Karpas-422 (cell line): ENCODE measurements around the gene KMT2C. TPM values are rescaled to one million over a fixed set of nuclear protein-coding genes. Genes with fewer than 3 reads are reported as not detected.
"Not testable (repeated sequence)": the region's sequence is repeated elsewhere in the genome, so short reads cannot be mapped to it uniquely, and the experiment has no call there.

Experiments used
- DNase-seq: peaks from one replicate; pipeline ENCODE4 v3.0.0-alpha.2; 2015
- H2AFZ ChIP-seq: fragments of 200-600 bp; sonication (generic); 2 replicates; pipeline ENCODE4 v1.6.1; 2014; ENCODE audit warnings: antibody characterized with exemption, low read length, mixed read lengths
- H3K27ac ChIP-seq: fragments of 200-600 bp; sonication (generic); 2 replicates; pipeline ENCODE4 v1.5.1; 2014; ENCODE audit warnings: mild to moderate bottlenecking, low read length, moderate library complexity
- H3K27me3 ChIP-seq: fragments of 200-600 bp; sonication (generic); 2 replicates; pipeline ENCODE4 v1.6.1; 2014; ENCODE audit warnings: low read length, mixed read lengths
- H3K36me3 ChIP-seq: fragments of 200-600 bp; sonication (generic); 2 replicates; pipeline ENCODE4 v1.6.1; 2014; ENCODE audit warnings: low read length, mixed read lengths; ENCODE audit not compliant: insufficient read depth
- H3K4me1 ChIP-seq: fragments of 200-600 bp; sonication (generic); 2 replicates; pipeline ENCODE4 v1.6.1; 2014; ENCODE audit warnings: mild to moderate bottlenecking, low read length, mixed read lengths
- H3K4me2 ChIP-seq: fragments of 200-600 bp; sonication (generic); 2 replicates; pipeline ENCODE4 v1.6.1; 2014; ENCODE audit warnings: low read length, low read depth, mild to moderate bottlenecking; ENCODE audit not compliant: poor library complexity, severe bottlenecking
- H3K4me3 ChIP-seq: fragments of 200-600 bp; sonication (generic); 2 replicates; pipeline ENCODE4 v1.5.1; 2014; ENCODE audit warnings: mild to moderate bottlenecking, antibody characterized with exemption, low read length, mixed read lengths
- H3K79me2 ChIP-seq: fragments of 200-600 bp; sonication (generic); 2 replicates; pipeline ENCODE4 v1.6.1; 2014; ENCODE audit warnings: mild to moderate bottlenecking, low read length, mixed read lengths
- H3K9ac ChIP-seq: fragments of 200-600 bp; sonication (generic); 2 replicates; pipeline ENCODE4 v1.6.0; 2014; ENCODE audit warnings: low read length
- H3K9me2 ChIP-seq: fragments of 200-600 bp; sonication (generic), shearing (Covaris generic); replicated peaks from 2 replicates; pipeline ENCODE4 v1.6.0; 2014; ENCODE audit warnings: mild to moderate bottlenecking, low read length, moderate library complexity; ENCODE audit not compliant: insufficient read depth
- H3K9me3 ChIP-seq: fragments of 300-700, 200-600 bp; sonication (generic); 2 replicates; pipeline ENCODE4 v1.6.1; 2014; ENCODE audit warnings: low read length, mixed read lengths
- H4K20me1 ChIP-seq: fragments of 200-600 bp; sonication (generic); 2 replicates; pipeline ENCODE4 v1.6.1; 2014; ENCODE audit warnings: mild to moderate bottlenecking, antibody characterized with exemption, low read length, low read depth; ENCODE audit not compliant: insufficient read depth
- total RNA-seq: library from RNA; depleted of rRNA; stranded (reverse); fragments of >200 nt; shearing (Covaris generic); gene quantifications from 2 replicates; pipeline ENCODE4 v1.2.3, GENCODE V29; 2014; ENCODE audit warnings: low replicate concordance

The KMT2C gene
- total RNA-seq, 1 experiment from 2014 or later = 70.7 TPM

- Histone ChIP-seq H3K27me3 (no peaks in the 10 kb centered on the region), H3K4me1 (peaks cover 4% of the 10 kb centered on the region), H3K9me3 (no peaks in the 10 kb centered on the region), H3K79me2 (no peaks in the 10 kb centered on the region; the same call in 1 of the 2 replicates), H3K36me3 (no peaks in the 10 kb centered on the region), H3K9me2 (no peaks in the 10 kb centered on the region), H3K27ac (no peak overlapping the region), H2AFZ (no peak overlapping the region), H3K9ac (no peak overlapping the region), H3K4me3 (no peak overlapping the region), H4K20me1 (no peaks in the 10 kb centered on the region), H3K4me2 (no peak overlapping the region)
- peak; percentile 45 for DNase-seq
These were observed 24.0 kb upstream of the KMT2C start for GRCh38 chr7:152459724-152460251.

GRCh38 chr7:152451356-152451755 lies 15.6 kb upstream of the KMT2C start:
- Histone ChIP-seq H3K79me2 (no peaks in the 10 kb centered on the region), H2AFZ (no peak overlapping the region), H3K4me1 (no peaks in the 10 kb centered on the region), H3K9me3 (no peaks in the 10 kb centered on the region), H3K4me2 (no peak overlapping the region), H3K9ac (no peak overlapping the region), H3K36me3 (no peaks in the 10 kb centered on the region), H3K27me3 (no peaks in the 10 kb centered on the region), H3K27ac (no peak overlapping the region), H3K4me3 (no peak overlapping the region), H3K9me2 (no peaks in the 10 kb centered on the region), H4K20me1 (no peaks in the 10 kb centered on the region)
- no peak for DNase-seq

- H3K4me1 ChIP-seq, H3K9ac ChIP-seq, H3K4me3 ChIP-seq, H2AFZ ChIP-seq, H3K79me2 ChIP-seq, DNase-seq, H3K27me3 ChIP-seq, H3K9me3 ChIP-seq, H4K20me1 ChIP-seq, H3K27ac ChIP-seq, H3K4me2 ChIP-seq, H3K9me2 ChIP-seq, H3K36me3 ChIP-seq: not testable (repeated sequence)
These were observed 9.7 kb upstream of the KMT2C start for GRCh38 chr7:152445386-152446008.

GRCh38 chr7:152443586-152443985 lies 7.8 kb upstream of the KMT2C start:
- Histone ChIP-seq H3K9me2 (no peaks in the 10 kb centered on the region), H3K9me3 (no peaks in the 10 kb centered on the region), H4K20me1 (no peaks in the 10 kb centered on the region), H3K36me3 (no peaks in the 10 kb centered on the region), H3K27me3 (no peaks in the 10 kb centered on the region), H2AFZ (no peak overlapping the region), H3K4me1 (no peaks in the 10 kb centered on the region), H3K27ac (no peak overlapping the region), H3K9ac (no peak overlapping the region), H3K79me2 (no peaks in the 10 kb centered on the region), H3K4me3 (no peak overlapping the region), H3K4me2 (no peak overlapping the region)
- DNase-seq = no peak

- Histone ChIP-seq H3K36me3 (no peaks in the 10 kb centered on the region), H3K79me2 (no peaks in the 10 kb centered on the region), H3K9ac (no peak overlapping the region), H3K27ac (no peak overlapping the region), H3K9me3 (no peaks in the 10 kb centered on the region), H3K27me3 (no peaks in the 10 kb centered on the region), H3K4me3 (no peak overlapping the region), H2AFZ (no peak overlapping the region), H4K20me1 (no peaks in the 10 kb centered on the region), H3K9me2 (no peaks in the 10 kb centered on the region), H3K4me1 (peaks cover 1% of the 10 kb centered on the region), H3K4me2 (no peak overlapping the region)
- DNase-seq = no peak
These were observed 6.6 kb upstream of the KMT2C start for GRCh38 chr7:152442330-152442835.

GRCh38 chr7:152441810-152442209 lies 6.0 kb upstream of the KMT2C start:
- H2AFZ ChIP-seq, H4K20me1 ChIP-seq, H3K9ac ChIP-seq, H3K79me2 ChIP-seq, H3K36me3 ChIP-seq, H3K4me2 ChIP-seq, H3K9me3 ChIP-seq, DNase-seq, H3K27me3 ChIP-seq, H3K27ac ChIP-seq, H3K4me3 ChIP-seq, H3K4me1 ChIP-seq, H3K9me2 ChIP-seq: not testable (repeated sequence)

GRCh38 chr7:152441168-152441567 lies 5.4 kb upstream of the KMT2C start:
- not testable (repeated sequence) for H4K20me1 ChIP-seq, DNase-seq, H3K4me2 ChIP-seq, H3K27me3 ChIP-seq, H3K9ac ChIP-seq, H3K9me3 ChIP-seq, H3K4me1 ChIP-seq, H3K9me2 ChIP-seq, H3K79me2 ChIP-seq, H2AFZ ChIP-seq, H3K27ac ChIP-seq, H3K36me3 ChIP-seq, H3K4me3 ChIP-seq

- H3K4me3 ChIP-seq, H3K9me3 ChIP-seq, H3K9me2 ChIP-seq, H3K27me3 ChIP-seq, H2AFZ ChIP-seq, H3K4me2 ChIP-seq, H3K36me3 ChIP-seq, DNase-seq, H4K20me1 ChIP-seq, H3K27ac ChIP-seq, H3K9ac ChIP-seq: not testable (repeated sequence)
- Histone ChIP-seq H3K79me2 (peaks cover 16% of the 10 kb centered on the region), H3K4me1 (peaks cover 16% of the 10 kb centered on the region)
These were observed 2.2 kb upstream of the KMT2C start for GRCh38 chr7:152438017-152438416.
